ENCODE results near the gene ZBED5. TPM values are rescaled to one million over a fixed set of nuclear protein-coding genes. Genes with fewer than 3 reads are reported as not detected.
A peak's percentile ranks its signal among the peaks of the same experiment; 100 is the strongest.

Gene ZBED5
- total RNA-seq, 4 donors from 2014 or later = 24.6 to 82.7 (median 61.0) TPM

- DNase-seq = no peak
- Histone ChIP-seq H3K9me3 (no peaks in the 10 kb centered on the region), H3K36me3 (no peaks in the 10 kb centered on the region), H3K27me3 (no peaks in the 10 kb centered on the region), H3K27ac (peak overlapping the region in 1 of 2 donors; percentile 5), H3K4me3 (no peak overlapping the region), H3K4me1 (no peaks in the 10 kb centered on the region)
- TF ChIP-seq CTCF (IDR thresholded peaks at IDR 0.05) (peak; percentile 36 to 68 (median 48)), POLR2A (IDR thresholded peaks at IDR 0.05) (no peak)
- intact Hi-C loops (cut with DNase I; ENCODE audit: low total_unique reads) = no loop called here
Measured at GRCh38 chr11:10878408-10879214, 20.8 kb upstream of the ZBED5 start.

GRCh38 chr11:10876158-10876557, 18.3 kb upstream of the ZBED5 start:
- H3K36me3 ChIP-seq = no peaks in the 10 kb centered on the region
- H3K9me3 ChIP-seq = peaks cover 0 to 6% of the 10 kb centered on the region in 2 donors
- DNase-seq = no peak
- H3K27me3 ChIP-seq = no peaks in the 10 kb centered on the region
- H3K4me1 ChIP-seq = no peaks in the 10 kb centered on the region
- no peak overlapping the region for H3K27ac ChIP-seq
- H3K4me3 ChIP-seq = no peak overlapping the region
- intact Hi-C loops (cut with DNase I; ENCODE audit: low total_unique reads) = no loop called here
- TF ChIP-seq POLR2A (IDR thresholded peaks at IDR 0.05) (no peak), CTCF (IDR thresholded peaks at IDR 0.05) (no peak)

DNA sequence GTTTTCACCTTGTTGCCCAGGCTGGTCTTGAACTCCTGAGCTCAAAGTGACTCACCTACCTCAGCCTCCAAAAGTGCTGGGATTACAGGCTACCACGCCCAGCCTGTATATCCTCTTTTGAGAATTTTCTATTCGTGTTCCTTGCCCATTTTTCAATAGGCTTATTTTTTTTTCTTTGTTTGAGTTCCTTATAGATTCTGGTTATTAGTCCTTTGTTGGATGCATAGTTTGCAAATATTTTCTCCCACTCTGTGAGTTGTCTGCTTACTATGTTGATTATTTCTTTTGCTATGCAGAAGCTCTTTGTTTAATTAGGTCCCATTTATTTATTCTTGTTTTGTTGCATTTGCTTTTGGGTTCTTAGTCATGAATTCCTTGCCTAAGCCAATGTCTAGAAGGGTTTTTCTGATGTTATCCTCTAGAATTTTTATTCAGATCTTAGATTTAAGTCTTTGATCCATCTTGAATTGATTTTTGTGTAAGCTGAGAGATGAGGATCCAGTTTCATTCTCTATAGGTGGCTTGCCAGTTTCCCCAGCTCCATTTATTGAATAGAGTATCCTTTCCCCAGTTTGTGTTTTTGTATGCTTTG, 17.7 kb upstream of the ZBED5 start:
- peaks cover 0 to 6% of the 10 kb centered on the region in 2 donors for H3K9me3 ChIP-seq
- DNase-seq = no peak
- no peak overlapping the region for H3K27ac ChIP-seq
- intact Hi-C loops (cut with DNase I; ENCODE audit: low total_unique reads) = no loop called here
- no peaks in the 10 kb centered on the region for H3K36me3 ChIP-seq
- no peaks in the 10 kb centered on the region for H3K27me3 ChIP-seq
- TF ChIP-seq POLR2A (IDR thresholded peaks at IDR 0.05) (no peak), CTCF (IDR thresholded peaks at IDR 0.05) (no peak)
- no peaks in the 10 kb centered on the region for H3K4me1 ChIP-seq
- no peak overlapping the region for H3K4me3 ChIP-seq

DNA sequence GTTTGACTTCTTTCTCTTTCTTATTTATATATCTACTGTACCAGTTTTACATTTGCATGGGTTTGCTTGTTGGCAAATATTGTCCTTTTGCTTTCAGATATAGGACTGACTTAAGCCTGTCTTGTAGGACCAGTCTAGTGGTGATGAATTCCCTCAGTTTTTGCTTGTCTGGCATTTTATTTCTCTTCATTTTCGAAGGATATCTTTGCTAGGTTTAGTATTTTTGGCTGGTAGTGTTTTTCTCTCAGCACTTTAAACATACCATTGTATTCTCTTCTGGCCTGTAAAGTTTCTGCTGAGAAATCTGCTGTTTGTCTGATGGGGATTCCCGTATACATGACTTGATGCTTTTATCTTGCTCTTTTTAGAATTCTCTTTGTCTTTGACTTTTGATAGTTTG, 14.2 kb upstream of the ZBED5 start:
- no peaks in the 10 kb centered on the region for H3K27me3 ChIP-seq
- intact Hi-C loops (cut with DNase I; ENCODE audit: low total_unique reads) = no loop called here
- peaks cover 0 to 6% of the 10 kb centered on the region in 2 donors for H3K9me3 ChIP-seq
- no peaks in the 10 kb centered on the region for H3K4me1 ChIP-seq
- no peak overlapping the region for H3K4me3 ChIP-seq
- H3K27ac ChIP-seq = no peak overlapping the region
- H3K36me3 ChIP-seq = no peaks in the 10 kb centered on the region
- no peak for TF ChIP-seq CTCF (IDR thresholded peaks at IDR 0.05)
- TF ChIP-seq POLR2A (IDR thresholded peaks at IDR 0.05) = no peak
- no peak for DNase-seq

DNA sequence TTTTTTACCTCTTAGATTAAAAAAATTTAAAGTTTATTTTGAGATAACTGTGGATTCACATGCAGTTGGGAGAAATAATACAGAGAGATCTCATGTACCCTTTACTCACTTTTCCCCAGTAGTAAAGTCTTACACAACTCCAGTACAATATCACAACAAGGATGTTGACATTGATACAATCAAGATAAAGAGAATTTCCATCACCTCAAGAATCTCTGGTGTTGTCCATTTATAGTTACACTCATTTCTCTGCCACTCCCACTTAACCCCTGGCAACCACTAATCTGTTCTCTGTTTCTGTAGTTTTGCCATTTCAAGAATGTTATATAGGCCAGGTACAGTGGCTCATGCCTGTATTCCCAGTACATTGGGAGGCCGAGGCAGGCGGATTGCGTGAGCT, 10.5 kb upstream of the ZBED5 start:
- H3K9me3 ChIP-seq = peaks cover 0 to 6% of the 10 kb centered on the region in 2 donors
- TF ChIP-seq CTCF (IDR thresholded peaks at IDR 0.05) = no peak
- no peak for TF ChIP-seq POLR2A (IDR thresholded peaks at IDR 0.05)
- no peaks in the 10 kb centered on the region for H3K36me3 ChIP-seq
- no peak overlapping the region for H3K4me3 ChIP-seq
- intact Hi-C loops (cut with DNase I; ENCODE audit: low total_unique reads) = no loop called here
- no peaks in the 10 kb centered on the region for H3K4me1 ChIP-seq
- DNase-seq = no peak
- no peak overlapping the region for H3K27ac ChIP-seq
- no peaks in the 10 kb centered on the region for H3K27me3 ChIP-seq
